ENCODE results near the gene NFIA.

Gene NFIA

DNA sequence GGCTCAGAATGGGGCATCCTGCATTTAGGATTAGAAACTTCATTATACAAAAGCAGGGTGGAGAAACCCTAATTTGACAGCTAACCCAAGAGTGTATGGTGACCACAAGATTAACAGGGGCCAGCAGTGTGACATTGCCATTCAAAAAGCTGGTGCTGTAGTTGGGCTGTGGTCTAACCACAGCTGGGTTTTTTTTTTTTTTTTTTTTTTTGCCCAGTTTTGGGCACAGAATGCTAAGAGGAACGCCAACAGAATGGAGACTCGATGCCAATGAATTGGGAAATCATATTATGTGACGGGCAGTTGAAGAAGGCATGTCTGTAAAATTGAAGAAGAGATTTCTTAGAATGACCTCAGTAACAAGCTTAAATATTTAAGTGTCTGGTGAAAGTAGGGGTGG lies 58.4 kb downstream of the NFIA start:
- FAIRE-seq (no peak), DNase-seq (ENCODE audit: insufficient read length, low spot score) (no peak)
- no peak for TF ChIP-seq TAF1 (IDR thresholded peaks at IDR 0.05; ENCODE audit: low read depth, low read length)
- TF ChIP-seq POU2F2 (IDR thresholded peaks at IDR 0.05; ENCODE audit: low read depth, low read length) = no peak
- TF ChIP-seq PAX5 (IDR thresholded peaks at IDR 0.05; ENCODE audit: insufficient read depth, low read length, severe bottlenecking) = no peak
- TF ChIP-seq POLR2AphosphoS5 (IDR thresholded peaks at IDR 0.05; ENCODE audit: low read depth, low read length) = no peak
- TF ChIP-seq POLR2A (IDR thresholded peaks at IDR 0.05; ENCODE audit: low read depth, low read length) = no peak
- TF ChIP-seq SPI1 (IDR thresholded peaks at IDR 0.05; ENCODE audit: low read depth, low read length) = no peak

DNA sequence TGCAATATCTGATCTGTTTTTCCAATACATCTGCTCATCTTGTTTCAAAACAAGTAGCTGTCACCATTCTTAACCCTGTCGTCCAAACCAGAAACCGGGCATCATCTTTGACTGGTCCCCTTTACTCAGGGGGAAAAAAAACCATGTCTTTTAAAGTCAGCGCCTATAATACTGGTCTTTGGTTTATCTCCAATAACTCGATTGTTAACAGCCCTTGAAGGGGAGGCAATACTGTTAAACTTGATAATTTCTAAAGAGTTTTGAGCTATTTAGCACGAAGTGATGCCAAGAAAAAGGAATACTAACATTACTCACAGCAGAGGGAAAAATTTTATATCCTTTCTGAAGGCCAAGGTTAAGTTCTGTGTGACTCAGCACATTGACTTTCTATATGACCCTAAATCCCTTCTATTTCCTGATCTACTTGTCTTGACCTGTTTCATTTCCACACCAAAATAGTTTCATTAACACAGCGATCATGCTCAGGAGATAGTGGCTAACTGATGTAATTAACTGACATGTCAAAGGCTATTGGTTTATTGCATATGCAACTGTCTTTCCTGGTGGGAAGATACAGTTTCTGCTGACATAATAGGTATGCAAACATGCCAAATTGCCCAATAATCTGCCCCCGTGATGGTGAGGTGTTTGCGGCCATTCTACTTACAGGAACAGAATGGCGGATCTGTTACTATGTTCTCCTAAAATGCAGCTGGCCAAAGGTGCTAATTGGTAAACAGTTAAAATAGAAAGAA lies 59.1 kb downstream of the NFIA start:
- DNase-seq (ENCODE audit: insufficient read length, low spot score) = no peak
- FAIRE-seq = no peak
- TF ChIP-seq POLR2AphosphoS5 (IDR thresholded peaks at IDR 0.05; ENCODE audit: low read depth, low read length) (no peak), POLR2A (IDR thresholded peaks at IDR 0.05; ENCODE audit: low read depth, low read length) (no peak), TAF1 (IDR thresholded peaks at IDR 0.05; ENCODE audit: low read depth, low read length) (no peak), PAX5 (IDR thresholded peaks at IDR 0.05; ENCODE audit: insufficient read depth, low read length, severe bottlenecking) (no peak), POU2F2 (IDR thresholded peaks at IDR 0.05; ENCODE audit: low read depth, low read length) (no peak)

GRCh38 chr1:61142043-61142440 lies 59.7 kb downstream of the NFIA start:
- FAIRE-seq (no peak), DNase-seq (ENCODE audit: insufficient read length, low spot score) (no peak)
- TF ChIP-seq PAX5 (IDR thresholded peaks at IDR 0.05; ENCODE audit: insufficient read depth, low read length, severe bottlenecking) = no peak
- no peak for TF ChIP-seq SPI1 (IDR thresholded peaks at IDR 0.05; ENCODE audit: low read depth, low read length)
- TF ChIP-seq POU2F2 (IDR thresholded peaks at IDR 0.05; ENCODE audit: low read depth, low read length) = no peak
- TF ChIP-seq TAF1 (IDR thresholded peaks at IDR 0.05; ENCODE audit: low read depth, low read length) = no peak
- TF ChIP-seq POLR2AphosphoS5 (IDR thresholded peaks at IDR 0.05; ENCODE audit: low read depth, low read length) = no peak
- TF ChIP-seq POLR2A (IDR thresholded peaks at IDR 0.05; ENCODE audit: low read depth, low read length) = no peak

GRCh38 chr1:61142726-61143500 lies 60.6 kb downstream of the NFIA start:
- TF ChIP-seq POLR2AphosphoS5 (IDR thresholded peaks at IDR 0.05; ENCODE audit: low read depth, low read length) = no peak
- no peak for DNase-seq (ENCODE audit: insufficient read length, low spot score)
- FAIRE-seq = no peak

DNA sequence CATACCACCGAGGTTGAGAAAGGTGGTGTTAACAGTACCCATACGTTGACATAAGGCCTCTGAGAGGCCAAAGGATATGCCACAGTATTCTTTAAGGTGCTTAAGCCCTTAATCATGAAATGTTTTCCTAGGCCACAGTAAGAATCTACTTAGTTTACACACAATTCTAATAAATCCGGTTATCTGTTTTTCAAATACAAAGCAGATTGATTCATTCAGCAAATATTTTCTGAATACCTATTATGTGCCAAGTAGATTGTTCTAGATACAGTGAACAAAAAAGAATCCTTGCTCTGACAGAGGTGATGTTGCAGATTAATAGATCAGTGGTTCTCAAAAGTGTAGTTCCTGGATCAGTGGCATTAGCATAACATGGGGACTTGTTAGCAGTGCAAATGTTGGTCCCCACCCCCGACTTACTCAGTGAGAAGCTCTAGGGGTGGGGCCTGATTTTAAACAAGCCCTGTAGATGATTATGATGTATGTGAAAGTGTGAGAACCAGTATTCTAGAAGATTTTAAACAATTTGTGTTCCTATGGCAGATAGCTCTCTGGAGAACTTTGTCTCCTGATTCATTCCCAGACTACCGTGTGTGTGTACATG lies 61.6 kb downstream of the NFIA start:
- no peak for DNase-seq (ENCODE audit: insufficient read length, low spot score)
- no peak for FAIRE-seq
- TF ChIP-seq PAX5 (IDR thresholded peaks at IDR 0.05; ENCODE audit: insufficient read depth, low read length, severe bottlenecking) (no peak), SPI1 (IDR thresholded peaks at IDR 0.05; ENCODE audit: low read depth, low read length) (no peak), POLR2A (IDR thresholded peaks at IDR 0.05; ENCODE audit: low read depth, low read length) (no peak), POU2F2 (IDR thresholded peaks at IDR 0.05; ENCODE audit: low read depth, low read length) (no peak), TAF1 (IDR thresholded peaks at IDR 0.05; ENCODE audit: low read depth, low read length) (no peak), POLR2AphosphoS5 (IDR thresholded peaks at IDR 0.05; ENCODE audit: low read depth, low read length) (no peak)

DNA sequence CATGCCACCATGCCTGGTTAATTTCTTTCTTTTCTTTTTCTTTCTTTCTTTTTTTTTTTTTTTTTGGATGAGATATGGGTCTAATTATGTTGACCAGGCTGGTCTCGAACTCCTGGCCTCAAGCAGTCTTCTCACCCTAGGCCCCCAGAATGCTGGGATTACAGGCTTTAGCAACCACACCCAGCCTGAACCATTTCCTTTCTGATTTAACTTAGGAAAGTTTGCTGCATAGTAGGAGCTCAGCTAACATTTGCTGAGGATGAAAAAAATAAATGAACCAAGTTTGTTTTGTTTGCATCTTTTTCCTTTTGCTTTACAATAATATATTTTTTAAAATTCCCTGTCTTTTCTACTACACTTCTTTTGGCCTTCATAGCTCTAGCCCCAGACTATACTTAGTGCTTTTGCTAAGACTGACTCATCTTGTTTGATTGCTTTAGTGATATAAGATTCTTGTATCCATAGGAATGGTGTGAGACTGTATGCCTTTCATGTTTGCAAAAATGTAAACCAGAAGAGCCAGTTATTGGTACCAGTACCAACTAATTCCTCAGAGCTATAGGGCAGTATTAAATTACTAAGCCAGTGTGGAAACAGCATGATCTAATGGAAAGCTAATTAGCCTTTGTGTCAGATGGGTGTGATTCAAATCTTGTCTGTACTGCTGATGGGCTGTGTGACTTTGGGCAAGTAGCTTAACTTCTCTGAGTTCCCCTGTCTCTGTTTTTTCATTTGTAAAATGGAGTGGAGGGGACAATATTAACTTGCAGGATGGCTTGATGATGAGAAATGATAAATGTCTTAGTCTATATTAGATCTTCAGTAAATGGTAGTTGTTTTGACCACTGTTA lies 66.9 kb downstream of the NFIA start:
- TF ChIP-seq SPI1 (IDR thresholded peaks at IDR 0.05; ENCODE audit: low read depth, low read length) (no peak), PAX5 (IDR thresholded peaks at IDR 0.05; ENCODE audit: insufficient read depth, low read length, severe bottlenecking) (no peak), POLR2AphosphoS5 (IDR thresholded peaks at IDR 0.05; ENCODE audit: low read depth, low read length) (no peak), TAF1 (IDR thresholded peaks at IDR 0.05; ENCODE audit: low read depth, low read length) (no peak)
- DNase-seq (ENCODE audit: insufficient read length, low spot score) (no peak), FAIRE-seq (no peak)

DNA sequence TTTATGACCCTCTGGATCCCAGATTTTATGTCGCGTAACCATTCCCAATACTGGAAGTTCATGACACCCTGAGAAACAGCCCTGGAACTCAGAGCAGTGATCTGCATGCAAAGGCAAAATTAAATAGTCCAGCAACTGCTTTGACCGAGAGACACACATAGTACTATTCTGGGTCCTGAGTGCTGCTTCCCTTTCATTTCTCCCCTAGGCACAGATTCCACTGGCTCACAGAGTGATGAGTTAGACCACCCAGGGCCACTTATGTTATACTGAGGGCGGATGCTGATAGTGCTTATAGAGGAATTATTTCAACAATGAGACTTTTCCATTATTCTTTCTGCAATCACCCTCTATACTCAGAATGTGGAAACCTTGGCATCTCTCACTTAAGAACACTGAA lies 69.2 kb downstream of the NFIA start:
- no peak for DNase-seq (ENCODE audit: insufficient read length, low spot score)
- no peak for FAIRE-seq
- TF ChIP-seq POLR2AphosphoS5 (IDR thresholded peaks at IDR 0.05; ENCODE audit: low read depth, low read length) = no peak
- TF ChIP-seq TAF1 (IDR thresholded peaks at IDR 0.05; ENCODE audit: low read depth, low read length) = no peak
- TF ChIP-seq SPI1 (IDR thresholded peaks at IDR 0.05; ENCODE audit: low read depth, low read length) = no peak
- TF ChIP-seq PAX5 (IDR thresholded peaks at IDR 0.05; ENCODE audit: insufficient read depth, low read length, severe bottlenecking) = no peak

DNA sequence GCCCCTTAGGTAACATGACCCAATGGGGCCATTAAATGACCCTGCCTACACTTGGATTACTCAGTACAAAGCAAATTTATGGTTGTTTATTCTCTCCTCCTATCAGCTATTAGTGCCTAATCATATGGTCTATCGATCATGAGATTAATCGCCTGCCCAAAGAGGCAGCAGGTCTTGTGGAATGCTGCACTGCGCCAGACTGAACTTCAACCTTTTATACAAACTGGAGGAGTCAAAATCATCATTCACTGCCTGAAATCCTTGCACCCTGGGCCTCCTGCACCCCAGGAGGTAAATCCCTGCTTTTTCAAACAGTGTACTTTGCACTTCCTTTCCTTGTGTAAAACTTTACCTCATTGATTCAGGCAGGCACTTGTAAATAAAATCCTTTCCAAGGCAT lies 69.7 kb downstream of the NFIA start:
- FAIRE-seq = no peak
- TF ChIP-seq POLR2AphosphoS5 (IDR thresholded peaks at IDR 0.05; ENCODE audit: low read depth, low read length) = no peak
- no peak for TF ChIP-seq POU2F2 (IDR thresholded peaks at IDR 0.05; ENCODE audit: low read depth, low read length)
- TF ChIP-seq PAX5 (IDR thresholded peaks at IDR 0.05; ENCODE audit: insufficient read depth, low read length, severe bottlenecking) = no peak
- TF ChIP-seq TAF1 (IDR thresholded peaks at IDR 0.05; ENCODE audit: low read depth, low read length) = no peak
- no peak for TF ChIP-seq SPI1 (IDR thresholded peaks at IDR 0.05; ENCODE audit: low read depth, low read length)
- TF ChIP-seq POLR2A (IDR thresholded peaks at IDR 0.05; ENCODE audit: low read depth, low read length) = no peak
- DNase-seq (ENCODE audit: insufficient read length, low spot score) = no peak

DNA sequence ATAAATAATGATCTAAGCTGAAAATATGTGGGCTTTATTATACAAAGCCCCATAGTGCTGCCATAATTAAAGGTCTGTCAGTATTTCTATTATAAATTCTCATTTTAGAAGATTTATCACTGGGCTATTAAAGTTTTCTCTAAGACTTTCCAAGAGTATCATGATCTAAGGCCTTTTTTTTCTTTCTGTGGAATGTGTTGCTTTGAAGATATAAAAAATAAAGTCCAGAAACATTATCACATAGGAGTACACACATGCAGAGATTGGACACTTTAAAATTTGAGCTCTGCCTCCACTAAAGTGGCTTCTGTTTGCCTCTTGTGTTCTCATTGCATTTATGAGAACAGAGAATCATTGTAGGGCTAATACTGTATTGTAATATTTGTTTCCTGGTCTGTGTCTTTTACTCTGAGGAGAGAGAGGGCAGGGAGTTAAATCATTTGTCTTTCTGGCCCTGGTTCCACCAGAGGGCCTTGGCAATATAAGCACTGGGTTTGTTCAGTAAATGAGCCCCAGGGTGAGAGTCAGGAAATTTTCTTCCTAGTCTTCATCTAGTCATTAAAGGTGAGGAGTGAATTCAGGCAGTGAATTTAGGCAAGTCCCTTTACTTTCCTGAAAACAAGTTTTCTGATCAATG lies 70.2 kb downstream of the NFIA start:
- DNase-seq (ENCODE audit: insufficient read length, low spot score) = no peak
- no peak for FAIRE-seq
- no peak for TF ChIP-seq PAX5 (IDR thresholded peaks at IDR 0.05; ENCODE audit: insufficient read depth, low read length, severe bottlenecking)
- TF ChIP-seq POU2F2 (IDR thresholded peaks at IDR 0.05; ENCODE audit: low read depth, low read length) = no peak
- no peak for TF ChIP-seq TAF1 (IDR thresholded peaks at IDR 0.05; ENCODE audit: low read depth, low read length)
- TF ChIP-seq SPI1 (IDR thresholded peaks at IDR 0.05; ENCODE audit: low read depth, low read length) = no peak
- no peak for TF ChIP-seq POLR2AphosphoS5 (IDR thresholded peaks at IDR 0.05; ENCODE audit: low read depth, low read length)
- no peak for TF ChIP-seq POLR2A (IDR thresholded peaks at IDR 0.05; ENCODE audit: low read depth, low read length)

All from GM12891 (cell line).